ENCODE results near the gene ACP2. TPM values are rescaled to one million over a fixed set of nuclear protein-coding genes. Genes with fewer than 3 reads are reported as not detected.

ACP2 gene
- total RNA-seq, 4 donors from 2014 or later, result 20.4 to 38.0 (median 26.5) TPM

DNA sequence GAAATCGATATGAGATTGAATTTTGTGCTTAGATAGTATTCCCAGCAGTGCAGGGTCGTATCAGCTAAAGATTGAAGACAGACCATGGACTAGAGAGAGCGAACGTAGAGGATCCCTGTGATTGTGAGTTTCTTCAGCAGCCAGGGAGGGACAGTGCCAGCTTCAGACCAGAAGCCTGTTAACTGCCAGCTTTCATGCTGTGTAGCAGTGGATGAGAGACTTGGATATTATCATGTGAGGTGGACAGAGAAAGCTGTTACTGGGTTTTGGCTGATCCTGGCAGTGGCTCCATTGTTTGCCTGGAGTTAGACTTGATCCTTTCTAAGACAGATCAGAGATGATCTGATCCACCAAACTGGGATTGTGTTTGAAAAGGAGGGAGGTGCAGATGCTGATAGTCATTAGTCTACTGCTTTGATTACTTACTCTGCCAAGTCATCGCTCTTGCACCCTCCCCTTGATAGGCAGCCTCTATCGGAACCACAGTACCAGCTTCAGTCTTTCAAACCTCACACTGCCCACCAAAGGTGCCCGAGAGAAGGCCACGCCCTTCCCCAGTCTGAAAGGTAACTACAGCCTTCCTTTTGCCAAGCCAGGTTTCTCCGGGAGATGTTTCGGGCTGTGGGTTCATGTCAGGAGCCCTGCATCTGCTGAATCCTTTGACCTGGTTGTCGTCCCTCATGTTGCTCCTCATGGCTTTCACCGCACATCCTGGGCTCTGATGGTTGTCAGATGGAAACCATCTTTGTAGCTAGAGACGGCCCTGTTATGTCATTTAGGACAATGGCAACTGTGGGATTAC is 37.6 kb upstream of the ACP2 start:
- no peaks in the 10 kb centered on the region for H3K27me3 ChIP-seq
- whole genome bisulfite sequencing, 2 donors, result 90 to 91% methylated on average over 11 to 13 of the region's 13 CpGs
- intact Hi-C loops (cut with DNase I), result no loop called here
- H3K36me3 ChIP-seq, result peaks cover 71 to 100% (median 82%) of the 10 kb centered on the region in 3 donors
- no peak overlapping the region for H3K27ac ChIP-seq
- no peaks in the 10 kb centered on the region for H3K4me1 ChIP-seq
- H3K4me3 ChIP-seq, result no peak overlapping the region
- no peaks in the 10 kb centered on the region for H3K9me3 ChIP-seq
- TF ChIP-seq POLR2A (IDR thresholded peaks at IDR 0.05), result no peak
- TF ChIP-seq, protein P1, sequence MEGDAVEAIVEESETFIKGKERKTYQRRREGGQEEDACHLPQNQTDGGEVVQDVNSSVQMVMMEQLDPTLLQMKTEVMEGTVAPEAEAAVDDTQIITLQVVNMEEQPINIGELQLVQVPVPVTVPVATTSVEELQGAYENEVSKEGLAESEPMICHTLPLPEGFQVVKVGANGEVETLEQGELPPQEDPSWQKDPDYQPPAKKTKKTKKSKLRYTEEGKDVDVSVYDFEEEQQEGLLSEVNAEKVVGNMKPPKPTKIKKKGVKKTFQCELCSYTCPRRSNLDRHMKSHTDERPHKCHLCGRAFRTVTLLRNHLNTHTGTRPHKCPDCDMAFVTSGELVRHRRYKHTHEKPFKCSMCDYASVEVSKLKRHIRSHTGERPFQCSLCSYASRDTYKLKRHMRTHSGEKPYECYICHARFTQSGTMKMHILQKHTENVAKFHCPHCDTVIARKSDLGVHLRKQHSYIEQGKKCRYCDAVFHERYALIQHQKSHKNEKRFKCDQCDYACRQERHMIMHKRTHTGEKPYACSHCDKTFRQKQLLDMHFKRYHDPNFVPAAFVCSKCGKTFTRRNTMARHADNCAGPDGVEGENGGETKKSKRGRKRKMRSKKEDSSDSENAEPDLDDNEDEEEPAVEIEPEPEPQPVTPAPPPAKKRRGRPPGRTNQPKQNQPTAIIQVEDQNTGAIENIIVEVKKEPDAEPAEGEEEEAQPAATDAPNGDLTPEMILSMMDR (IDR thresholded peaks at IDR 0.05), result no peak
- no peak for DNase-seq

GRCh38 chr11:47284151-47284550 is 35.5 kb upstream of the ACP2 start:
- Histone ChIP-seq H3K36me3 (peaks cover 57 to 100% (median 75%) of the 10 kb centered on the region in 3 donors), H3K4me3 (no peak overlapping the region), H3K27ac (no peak overlapping the region), H3K9me3 (no peaks in the 10 kb centered on the region), H3K4me1 (no peaks in the 10 kb centered on the region), H3K27me3 (no peaks in the 10 kb centered on the region)
- intact Hi-C loops (cut with DNase I), result no loop called here
- DNase-seq, result no peak
- 92 to 96% methylated on average over 2 to 4 of the region's 4 CpGs for WGBS, 2 donors
- TF ChIP-seq, protein P1 (IDR thresholded peaks at IDR 0.05), result no peak
- TF ChIP-seq POLR2A (IDR thresholded peaks at IDR 0.05), result no peak

DNA sequence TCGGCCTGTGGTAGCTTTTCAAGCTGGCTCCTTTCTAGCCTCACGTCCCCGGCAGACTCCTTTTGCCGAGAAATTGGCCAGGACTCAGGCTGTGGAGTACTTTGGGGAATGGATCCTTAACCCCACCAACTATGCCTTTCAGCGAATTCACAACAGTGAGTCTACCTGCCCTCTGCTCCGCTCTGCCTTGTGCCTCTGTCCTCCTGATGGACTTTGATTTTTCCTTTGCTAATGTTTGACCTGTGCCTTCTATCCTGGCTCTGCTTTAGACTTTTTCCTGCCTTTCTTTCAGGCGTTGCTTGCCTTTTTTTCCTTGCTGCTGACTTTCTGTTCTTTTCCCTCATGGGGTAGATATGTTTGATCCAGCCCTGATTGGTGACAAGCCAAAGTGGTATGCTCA is 33.8 kb upstream of the ACP2 start:
- TF ChIP-seq, protein P1 (IDR thresholded peaks at IDR 0.05), result no peak
- TF ChIP-seq POLR2A (IDR thresholded peaks at IDR 0.05), result no peak
- DNase-seq, result no peak
- Histone ChIP-seq H3K9me3 (no peaks in the 10 kb centered on the region), H3K4me3 (no peak overlapping the region), H3K36me3 (peaks cover 55 to 100% (median 71%) of the 10 kb centered on the region in 3 donors), H3K27me3 (no peaks in the 10 kb centered on the region), H3K4me1 (no peaks in the 10 kb centered on the region), H3K27ac (no peak overlapping the region)
- 94 to 97% methylated on average over 7 of the region's 7 CpGs for WGBS, 2 donors
- intact Hi-C loops (cut with DNase I), result no loop called here

GRCh38 chr11:47280860-47281259 is 32.2 kb upstream of the ACP2 start:
- Histone ChIP-seq H3K36me3 (peaks cover 54 to 100% (median 72%) of the 10 kb centered on the region in 3 donors), H3K27me3 (no peaks in the 10 kb centered on the region), H3K9me3 (no peaks in the 10 kb centered on the region), H3K27ac (no peak overlapping the region), H3K4me3 (no peak overlapping the region), H3K4me1 (no peaks in the 10 kb centered on the region)
- WGBS, 2 donors, result 80 to 85% methylated on average over 4 to 5 of the region's 5 CpGs
- no peak for DNase-seq
- TF ChIP-seq, protein P1 (IDR thresholded peaks at IDR 0.05), result no peak
- TF ChIP-seq POLR2A (IDR thresholded peaks at IDR 0.05), result no peak
- intact Hi-C loops (cut with DNase I), result no loop called here

DNA sequence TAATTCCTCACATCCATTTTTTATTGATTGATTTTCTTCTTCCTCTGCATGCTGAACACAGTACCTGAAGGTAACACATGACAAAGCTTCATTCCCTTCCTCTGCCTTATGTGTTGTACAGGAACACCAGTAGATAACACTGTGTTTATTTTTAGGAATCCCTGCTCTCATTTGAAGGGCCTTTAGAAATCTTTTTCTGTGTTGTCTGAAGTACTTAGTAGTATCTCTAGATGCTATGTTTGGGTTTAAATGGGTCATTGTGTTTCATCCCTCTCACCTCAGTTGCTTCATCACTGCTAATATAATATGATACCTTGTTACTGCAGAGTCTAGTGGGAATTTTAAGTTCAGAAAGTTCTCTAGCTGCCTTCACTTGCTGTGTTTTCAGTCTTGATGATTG is 31.5 kb upstream of the ACP2 start:
- H3K4me1 ChIP-seq, result no peaks in the 10 kb centered on the region
- H3K4me3 ChIP-seq, result no peak overlapping the region
- no peak overlapping the region for H3K27ac ChIP-seq
- H3K9me3 ChIP-seq, result no peaks in the 10 kb centered on the region
- intact Hi-C loops (cut with DNase I), result no loop called here
- TF ChIP-seq POLR2A (IDR thresholded peaks at IDR 0.05), result no peak
- TF ChIP-seq, protein P1 (IDR thresholded peaks at IDR 0.05), result no peak
- no peaks in the 10 kb centered on the region for H3K27me3 ChIP-seq
- no peak for DNase-seq
- H3K36me3 ChIP-seq, result peaks cover 48 to 100% (median 77%) of the 10 kb centered on the region in 3 donors

Data from esophagus squamous epithelium (tissue), 5 donors.